HepG2 (cell line): Measurements from ENCODE around the gene VTI1B. TPM values are rescaled to one million over a fixed set of nuclear protein-coding genes. Genes with fewer than 3 reads are reported as not detected.

ENCODE experiments used
- ATAD3A ChIP-seq: sonication (generic); formaldehyde crosslinking; IDR thresholded peaks from 2 replicates; pipeline ENCODE4 v1.4.0; 2020; ENCODE audit warnings: missing genetic modification reagents
- DR1 ChIP-seq: sonication (generic); formaldehyde crosslinking; IDR thresholded peaks from 2 replicates; pipeline ENCODE4 v1.8.0; 2021; ENCODE audit warnings: mild to moderate bottlenecking, missing genetic modification reagents, inconsistent platforms
- EEA1 ChIP-seq: sonication (generic); formaldehyde crosslinking; IDR thresholded peaks from 2 replicates; pipeline ENCODE4 v1.5.1; 2020; ENCODE audit warnings: mild to moderate bottlenecking, missing genetic modification reagents, borderline replicate concordance
- GMEB1 ChIP-seq: sonication (generic); formaldehyde crosslinking; IDR thresholded peaks from 2 replicates; pipeline ENCODE4 v1.5.1; 2020; ENCODE audit warnings: missing genetic modification reagents, mild to moderate bottlenecking, borderline replicate concordance
- HBP1 ChIP-seq: IDR thresholded peaks from 2 replicates; pipeline ENCODE4 v1.6.1; 2016; ENCODE audit warnings: low read depth, control low read depth
- HNRNPLL ChIP-seq: fragments of 200-400 bp; formaldehyde crosslinking; IDR thresholded peaks from 2 replicates; pipeline ENCODE4 v1.6.1; 2017; ENCODE audit warnings: mild to moderate bottlenecking, low read depth, low read length; ENCODE audit not compliant: poor library complexity, severe bottlenecking
- HOMEZ ChIP-seq: IDR thresholded peaks from 2 replicates; pipeline ENCODE4 v1.6.1; 2016; ENCODE audit warnings: low read depth
- MNT ChIP-seq: fragments of 450-650 bp; IDR thresholded peaks from 2 replicates; pipeline ENCODE4 v1.6.1; 2016
- NCOA2 ChIP-seq: sonication (generic); formaldehyde crosslinking; IDR thresholded peaks from 2 replicates; pipeline ENCODE4 v1.8.0; 2022; ENCODE audit warnings: inconsistent platforms
- RFX5 ChIP-seq: IDR thresholded peaks from 2 replicates; pipeline ENCODE4 v1.6.1; 2011; ENCODE audit warnings: low read depth, low read length, improper control_type of control experiment
- SNAPC5 ChIP-seq: sonication (generic); formaldehyde crosslinking; IDR thresholded peaks from 2 replicates; pipeline ENCODE4 v1.8.1; 2023; ENCODE audit warnings: mild to moderate bottlenecking, missing genetic modification reagents, borderline replicate concordance
- TGIF2 ChIP-seq: IDR thresholded peaks from 2 replicates; pipeline ENCODE4 v1.6.1; 2016; ENCODE audit warnings: control low read depth, missing compliant biosample characterization
- TP53 ChIP-seq: sonication (generic); formaldehyde crosslinking; conservative IDR thresholded peaks from 2 replicates; pipeline ENCODE4 v1.4.0; 2020; ENCODE audit warnings: missing genetic modification reagents
- USF2 ChIP-seq, 2 experiments: sonication (generic) in 1 of 2; formaldehyde crosslinking in 1 of 2; IDR thresholded peaks; 2 replicates each; pipeline versions ENCODE4 v1.5.1 to v1.6.1; 2011 to 2020; ENCODE audit warnings: borderline replicate concordance in 1 of 2, low read depth in 1 of 2, low read length in 1 of 2, mild to moderate bottlenecking in 1 of 2, missing genetic modification reagents in 1 of 2, moderate library complexity in 1 of 2
- ZFP90 ChIP-seq: sonication (generic); formaldehyde crosslinking; IDR thresholded peaks from 2 replicates; pipeline ENCODE4 v1.8.0; 2022; ENCODE audit warnings: missing genetic modification reagents, mild to moderate bottlenecking, inconsistent platforms, borderline replicate concordance
- ZNF354B ChIP-seq: sonication (generic); formaldehyde crosslinking; IDR thresholded peaks from 2 replicates; pipeline ENCODE4 v1.8.0; 2022; ENCODE audit warnings: mild to moderate bottlenecking, missing genetic modification reagents
- ZNF605 ChIP-seq: sonication (generic); formaldehyde crosslinking; IDR thresholded peaks from 2 replicates; pipeline ENCODE4 v1.8.0; 2022; ENCODE audit warnings: mild to moderate bottlenecking, missing genetic modification reagents
- ZNF781 ChIP-seq: sonication (generic); formaldehyde crosslinking; IDR thresholded peaks from 2 replicates; pipeline ENCODE4 v1.5.1; 2020; ENCODE audit warnings: borderline replicate concordance, mild to moderate bottlenecking, missing genetic modification reagents; ENCODE audit errors: not compliant biosample characterization
- polyA plus RNA-seq, 8 experiments: library from polyadenylated mRNA; depleted of rRNA in 3 of 8; stranded (reverse) in 7 of 8; unstranded in 1 of 8; fragments of >200 nt; fragmentation: Illumina TruSeq in 4 of 8; extraction: Trizol in 4 of 8; gene quantifications; 2 replicates each; pipeline versions ENCODE4 v1.2.1 to v1.2.3, GENCODE V29; 2011 to 2016; ENCODE audit warnings: low read depth in 4 of 8, missing spikeins in 1 of 8, mixed read lengths in 1 of 8; ENCODE audit not compliant: insufficient read depth in 1 of 8
- total RNA-seq, 5 experiments: library from RNA; depleted of rRNA; stranded (reverse); fragments of >200 nt; fragmentation: Illumina TruSeq; extraction: Trizol; gene quantifications; 2 replicates each; pipeline ENCODE4 v1.2.3, GENCODE V29; 2016; ENCODE audit warnings: low read depth in 1 of 5
- TF ChIP-seq, protein P1 (sequence below): sonication (generic); formaldehyde crosslinking; IDR thresholded peaks from 2 replicates; pipeline ENCODE4 v1.4.0; 2020; ENCODE audit warnings: missing genetic modification reagents

Gene VTI1B
- total and polyA plus RNA-seq, 2 of the 13 experiments (the other 11 are each of a cell fraction or from before 2014, with no cell fraction given) = 39.0 to 103 TPM

DNA sequence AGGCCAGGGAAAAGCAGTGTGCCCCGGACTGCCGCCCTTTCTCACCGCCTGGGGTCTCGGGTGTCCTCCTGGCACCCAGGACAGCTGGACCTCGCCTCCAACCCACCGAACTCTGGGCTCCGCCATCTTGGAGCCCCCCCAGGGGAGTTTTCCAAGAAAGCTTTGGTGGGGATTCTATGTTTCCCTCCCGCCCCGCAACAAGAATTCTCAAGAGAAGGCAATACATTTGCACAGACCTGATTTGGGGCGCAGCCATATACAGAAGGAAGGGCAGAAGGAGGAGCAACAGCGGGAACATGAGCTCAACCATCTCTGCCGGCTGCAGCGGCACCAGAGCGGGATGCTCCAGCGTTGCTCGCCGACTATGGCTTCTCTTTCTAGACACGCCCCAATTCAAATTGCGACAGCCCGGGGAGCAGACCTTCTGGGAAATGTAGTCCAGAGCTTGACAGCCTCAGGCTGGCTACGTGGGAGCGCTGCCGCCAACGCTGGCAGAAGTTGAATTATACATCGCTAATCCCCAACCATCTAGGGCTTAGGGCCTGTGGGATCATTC is 21.0 kb upstream of the VTI1B start, which contains the start of gene RDH11 (continued):
- TF ChIP-seq GMEB1 (CRISPR knock-in tag) (peak; percentile 51; the same call in 1 of the 2 replicates), TGIF2 (peak; percentile 33; the same call in 1 of the 2 replicates), ZFP90 (CRISPR knock-in tag) (no peak; the same call in 1 of the 2 replicates), HNRNPLL (no peak), ATAD3A (CRISPR knock-in tag) (no peak), EEA1 (CRISPR knock-in tag) (no peak), HBP1 (0 out of 2 replicates have a peak, but pooled peaks have one; percentile 49), HOMEZ (no peak), ZNF354B (no peak), RFX5 (no peak), ZNF605 (CRISPR knock-in tag) (no peak), ZNF781 (CRISPR knock-in tag) (no peak), MNT (no peak), DR1 (CRISPR knock-in tag) (no peak), NCOA2 (CRISPR knock-in tag) (no peak), TP53 (CRISPR knock-in tag) (no peak), USF2 (IDR thresholded peaks at IDR 0.05; ENCODE audit: low read depth, low read length) (no peak), USF2 (CRISPR knock-in tag; IDR thresholded peaks at IDR 0.05; ENCODE audit: borderline replicate concordance) (no peak), SNAPC5 (peak; percentile 91; the same call in 1 of the 2 replicates)
- TF ChIP-seq, protein P1, sequence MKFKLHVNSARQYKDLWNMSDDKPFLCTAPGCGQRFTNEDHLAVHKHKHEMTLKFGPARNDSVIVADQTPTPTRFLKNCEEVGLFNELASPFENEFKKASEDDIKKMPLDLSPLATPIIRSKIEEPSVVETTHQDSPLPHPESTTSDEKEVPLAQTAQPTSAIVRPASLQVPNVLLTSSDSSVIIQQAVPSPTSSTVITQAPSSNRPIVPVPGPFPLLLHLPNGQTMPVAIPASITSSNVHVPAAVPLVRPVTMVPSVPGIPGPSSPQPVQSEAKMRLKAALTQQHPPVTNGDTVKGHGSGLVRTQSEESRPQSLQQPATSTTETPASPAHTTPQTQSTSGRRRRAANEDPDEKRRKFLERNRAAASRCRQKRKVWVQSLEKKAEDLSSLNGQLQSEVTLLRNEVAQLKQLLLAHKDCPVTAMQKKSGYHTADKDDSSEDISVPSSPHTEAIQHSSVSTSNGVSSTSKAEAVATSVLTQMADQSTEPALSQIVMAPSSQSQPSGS (CRISPR knock-in tag) = no peak
